Osteocyte (in vitro differentiated cells): ENCODE measurements around the gene RPS6KA5. TPM values are rescaled to one million over a fixed set of nuclear protein-coding genes. Genes with fewer than 3 reads are reported as not detected.

ENCODE experiments used
- DNase-seq: peaks from one replicate; pipeline ENCODE4 v3.0.0; 2021; ENCODE audit warnings: mixed read lengths; ENCODE audit not compliant: unreplicated experiment; ENCODE audit errors: extremely low spot score
- H3K27ac Mint-ChIP-seq: one replicate; pipeline ENCODE4 v1.8.0; 2021; ENCODE audit warnings: mild to moderate bottlenecking, mixed read lengths; ENCODE audit not compliant: unreplicated experiment
- H3K27me3 Mint-ChIP-seq: one replicate; pipeline ENCODE4 v1.8.0; 2021; ENCODE audit warnings: mixed read lengths; ENCODE audit not compliant: unreplicated experiment
- H3K36me3 Mint-ChIP-seq: one replicate; pipeline ENCODE4 v1.8.0; 2021; ENCODE audit warnings: mixed read lengths; ENCODE audit not compliant: unreplicated experiment
- H3K4me1 Mint-ChIP-seq: one replicate; pipeline ENCODE4 v1.8.0; 2021; ENCODE audit warnings: mixed read lengths; ENCODE audit not compliant: unreplicated experiment
- H3K4me3 Mint-ChIP-seq: one replicate; pipeline ENCODE4 v1.8.0; 2021; ENCODE audit warnings: mild to moderate bottlenecking, moderate library complexity, mixed read lengths; ENCODE audit not compliant: unreplicated experiment
- H3K9me3 Mint-ChIP-seq: one replicate; pipeline ENCODE4 v1.8.0; 2021; ENCODE audit warnings: mixed read lengths; ENCODE audit not compliant: unreplicated experiment
- total RNA-seq: library from RNA; stranded (reverse); gene quantifications from 2 replicates; pipeline ENCODE4 v1.2.1, GENCODE V29; 2021
- TF ChIP-seq, protein P1 (sequence below): fragments of 200-600 bp; sonication (generic); IDR thresholded peaks from 2 replicates; pipeline ENCODE4 v1.5.0; 2021; ENCODE audit warnings: antibody characterized with exemption, mild to moderate bottlenecking, moderate library complexity

Gene RPS6KA5
- total RNA-seq, 1 donor from 2014 or later: 3.4 TPM

DNA sequence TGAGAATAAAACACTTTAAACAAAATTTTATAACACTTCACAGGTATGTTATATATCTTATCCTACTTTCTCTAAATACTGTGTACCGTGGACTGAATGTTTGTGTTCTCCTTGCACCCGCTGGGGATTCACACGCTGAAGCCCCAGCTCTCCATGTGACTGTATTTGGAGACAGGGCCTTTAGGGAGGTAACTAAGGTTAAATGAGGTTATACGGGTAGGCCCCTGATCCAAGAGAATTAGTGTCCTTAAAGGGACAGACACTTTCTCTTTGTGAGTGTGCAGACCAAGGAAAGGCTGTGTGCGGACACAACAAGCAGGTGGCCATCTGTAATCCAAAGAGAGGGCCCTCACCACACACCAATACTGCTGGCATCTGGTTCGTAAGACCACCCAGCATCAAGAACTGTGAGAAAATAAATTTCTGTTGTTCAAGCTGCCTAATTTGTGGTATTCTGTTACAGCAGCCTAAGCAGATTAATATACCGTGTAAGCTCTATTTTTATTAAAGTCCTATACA is 174.1 kb downstream of the RPS6KA5 start:
- peaks cover 6% of the 10 kb centered on the region for H3K9me3 Mint-ChIP-seq
- no peaks in the 10 kb centered on the region for H3K27me3 Mint-ChIP-seq
- no peaks in the 10 kb centered on the region for H3K4me1 Mint-ChIP-seq
- peaks cover 3% of the 10 kb centered on the region for H3K36me3 Mint-ChIP-seq
- TF ChIP-seq, protein P1, sequence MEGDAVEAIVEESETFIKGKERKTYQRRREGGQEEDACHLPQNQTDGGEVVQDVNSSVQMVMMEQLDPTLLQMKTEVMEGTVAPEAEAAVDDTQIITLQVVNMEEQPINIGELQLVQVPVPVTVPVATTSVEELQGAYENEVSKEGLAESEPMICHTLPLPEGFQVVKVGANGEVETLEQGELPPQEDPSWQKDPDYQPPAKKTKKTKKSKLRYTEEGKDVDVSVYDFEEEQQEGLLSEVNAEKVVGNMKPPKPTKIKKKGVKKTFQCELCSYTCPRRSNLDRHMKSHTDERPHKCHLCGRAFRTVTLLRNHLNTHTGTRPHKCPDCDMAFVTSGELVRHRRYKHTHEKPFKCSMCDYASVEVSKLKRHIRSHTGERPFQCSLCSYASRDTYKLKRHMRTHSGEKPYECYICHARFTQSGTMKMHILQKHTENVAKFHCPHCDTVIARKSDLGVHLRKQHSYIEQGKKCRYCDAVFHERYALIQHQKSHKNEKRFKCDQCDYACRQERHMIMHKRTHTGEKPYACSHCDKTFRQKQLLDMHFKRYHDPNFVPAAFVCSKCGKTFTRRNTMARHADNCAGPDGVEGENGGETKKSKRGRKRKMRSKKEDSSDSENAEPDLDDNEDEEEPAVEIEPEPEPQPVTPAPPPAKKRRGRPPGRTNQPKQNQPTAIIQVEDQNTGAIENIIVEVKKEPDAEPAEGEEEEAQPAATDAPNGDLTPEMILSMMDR: no peak
- H3K4me3 Mint-ChIP-seq: no peak overlapping the region
- DNase-seq: no peak
- no peak overlapping the region for H3K27ac Mint-ChIP-seq

DNA sequence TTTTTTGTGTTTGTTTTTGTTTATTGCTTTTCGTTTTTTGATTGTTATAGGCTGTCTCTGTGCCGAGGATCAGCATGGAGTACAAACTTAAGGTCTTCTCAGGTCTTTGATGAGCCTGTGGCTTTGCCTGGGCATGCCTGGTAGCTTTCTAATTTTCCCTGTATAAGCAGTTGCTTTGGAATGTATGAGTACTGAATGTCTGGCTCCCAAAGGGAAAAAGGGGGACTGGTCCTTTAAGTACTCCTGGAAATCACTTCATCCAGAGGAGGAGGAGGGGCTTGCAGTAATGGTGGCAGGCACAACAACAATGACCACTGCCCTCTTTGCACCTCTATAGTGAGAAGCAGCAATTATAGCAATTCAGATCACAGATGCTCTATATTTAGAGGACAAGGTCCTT is 176.7 kb downstream of the RPS6KA5 start:
- peaks cover 10% of the 10 kb centered on the region for H3K9me3 Mint-ChIP-seq
- TF ChIP-seq, protein P1: no peak
- no peak overlapping the region for H3K27ac Mint-ChIP-seq
- peaks cover 3% of the 10 kb centered on the region for H3K36me3 Mint-ChIP-seq
- no peak overlapping the region for H3K4me3 Mint-ChIP-seq
- DNase-seq: no peak
- H3K4me1 Mint-ChIP-seq: no peaks in the 10 kb centered on the region
- H3K27me3 Mint-ChIP-seq: no peaks in the 10 kb centered on the region

DNA sequence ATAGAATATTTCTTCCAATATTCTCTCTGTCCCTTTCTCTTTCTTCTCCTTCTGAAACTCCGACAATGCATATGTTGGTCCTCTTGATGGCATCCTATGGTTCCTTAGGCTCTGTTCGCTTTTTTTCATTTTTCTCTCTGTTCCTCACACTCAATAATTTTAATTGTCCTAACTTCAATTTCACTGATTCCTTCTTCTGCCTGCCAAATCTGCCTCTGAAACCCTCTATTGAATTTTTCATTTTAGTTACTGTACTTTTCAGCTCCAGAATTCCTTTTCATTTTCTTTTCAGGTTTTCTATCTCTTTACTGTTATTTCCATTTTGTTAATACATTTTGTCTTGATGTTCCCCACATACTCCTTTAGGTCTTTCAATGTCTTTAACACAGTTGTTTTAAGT is 177.2 kb downstream of the RPS6KA5 start:
- Mint-ChIP-seq H3K4me3 (no peak overlapping the region), H3K9me3 (peaks cover 10% of the 10 kb centered on the region), H3K36me3 (peaks cover 3% of the 10 kb centered on the region), H3K27ac (no peak overlapping the region), H3K4me1 (no peaks in the 10 kb centered on the region), H3K27me3 (no peaks in the 10 kb centered on the region)
- TF ChIP-seq, protein P1: no peak
- DNase-seq: no peak

DNA sequence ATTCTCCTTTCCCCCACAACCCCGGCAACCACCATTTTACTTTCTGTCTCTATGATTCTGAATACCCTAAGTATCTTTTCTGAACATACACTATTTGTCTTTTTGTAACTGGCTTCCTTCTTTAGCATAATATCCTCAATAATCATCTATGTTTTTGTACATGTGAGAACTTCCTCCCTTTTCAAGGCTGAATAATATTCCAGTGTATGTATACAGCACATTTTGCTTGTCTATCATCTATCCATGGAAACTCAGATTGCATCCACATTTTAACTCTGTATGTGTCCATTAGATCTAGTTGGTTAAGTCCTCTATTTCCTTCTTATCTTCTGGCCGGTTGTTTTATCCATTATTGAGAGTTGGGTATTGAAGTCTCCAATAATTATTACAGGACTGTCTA is 180.2 kb downstream of the RPS6KA5 start:
- no peak for DNase-seq
- Mint-ChIP-seq H3K9me3 (peaks cover 10% of the 10 kb centered on the region), H3K27me3 (no peaks in the 10 kb centered on the region), H3K4me1 (no peaks in the 10 kb centered on the region), H3K36me3 (peaks cover 3% of the 10 kb centered on the region), H3K27ac (no peak overlapping the region), H3K4me3 (no peak overlapping the region)
- TF ChIP-seq, protein P1: no peak

DNA sequence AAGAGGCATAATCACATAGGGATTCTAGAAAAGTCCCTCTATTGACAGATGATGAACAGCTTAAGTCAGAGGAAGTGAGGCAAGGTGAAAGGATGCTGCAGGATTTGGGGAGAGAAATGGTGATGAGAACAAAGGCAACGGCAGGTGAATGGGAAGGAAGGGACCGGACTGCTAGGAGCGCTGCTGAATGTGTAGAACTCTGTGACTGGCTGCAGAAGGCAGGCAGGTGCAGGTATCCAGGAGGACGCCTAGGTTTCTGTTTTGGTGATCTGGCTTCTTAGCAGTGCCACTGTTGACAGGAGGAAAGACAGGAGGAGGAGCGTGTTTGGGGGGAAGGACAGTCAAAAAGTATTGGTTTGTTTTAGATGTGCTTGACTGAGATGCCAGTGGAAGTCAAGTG is 185.8 kb downstream of the RPS6KA5 start:
- no peak for DNase-seq
- H3K27ac Mint-ChIP-seq: no peak overlapping the region
- no peaks in the 10 kb centered on the region for H3K4me1 Mint-ChIP-seq
- no peak overlapping the region for H3K4me3 Mint-ChIP-seq
- no peaks in the 10 kb centered on the region for H3K9me3 Mint-ChIP-seq
- H3K27me3 Mint-ChIP-seq: no peaks in the 10 kb centered on the region
- H3K36me3 Mint-ChIP-seq: peaks cover 3% of the 10 kb centered on the region
- TF ChIP-seq, protein P1: no peak
